Gastroesophageal sphincter (tissue), 3 donors: ENCODE measurements around the gene TMEM106A.

ENCODE experiments used
- CTCF ChIP-seq, 4 experiments: fragments of 200-600 bp in 2 of 4; fragments of 450-650 bp in 2 of 4; sonication (generic) in 1 of 4; IDR thresholded peaks; one replicate each; pipeline ENCODE4 v1.5.1; 2017 to 2019; ENCODE audit warnings: antibody characterized with exemption in 4 of 4, mild to moderate bottlenecking in 2 of 4, moderate library complexity in 2 of 4
- EP300 ChIP-seq: sonication (generic); formaldehyde crosslinking; IDR thresholded peaks from one replicate; pipeline ENCODE4 v1.6.1; 2017; ENCODE audit warnings: antibody characterized with exemption, mild to moderate bottlenecking
- POLR2A ChIP-seq, 2 donors: fragments of 450-650 bp; IDR thresholded peaks; one replicate each; pipeline ENCODE4 v1.6.1; 2017; ENCODE audit warnings: antibody characterized with exemption in 2 of 2, mild to moderate bottlenecking in 2 of 2, moderate library complexity in 1 of 2
- POLR2AphosphoS5 ChIP-seq: sonication (generic); formaldehyde crosslinking; IDR thresholded peaks from one replicate; pipeline ENCODE4 v1.6.1; 2017; ENCODE audit warnings: antibody characterized with exemption

GRCh38 chr17:43210576-43210975 is 1.1 kb upstream of the TMEM106A start:
- TF ChIP-seq CTCF (IDR thresholded peaks at IDR 0.05) (no peak), POLR2A (IDR thresholded peaks at IDR 0.05) (no peak), EP300 (no peak), POLR2AphosphoS5 (no peak)
